SU-DHL-6 (cell line): Measurements from ENCODE around the gene PRMT1.

Source experiments
- H2AFZ ChIP-seq: fragments of 200-600 bp; sonication (generic); 2 replicates; pipeline ENCODE4 v1.6.1; 2014; ENCODE audit warnings: low read depth, mild to moderate bottlenecking, moderate library complexity, mixed read lengths, antibody characterized with exemption, low read length; ENCODE audit not compliant: severe bottlenecking
- H3F3A ChIP-seq: fragments of 200-600 bp; shearing (Covaris generic); 2 replicates; pipeline ENCODE4 v1.6.0; 2016; ENCODE audit warnings: antibody characterized with exemption, mild to moderate bottlenecking; ENCODE audit not compliant: insufficient read depth
- H3K27ac ChIP-seq: fragments of 200-600 bp; sonication (generic); 2 replicates; pipeline ENCODE4 v1.5.1; 2016; ENCODE audit warnings: low read depth, mild to moderate bottlenecking, low read length, moderate library complexity, mixed read lengths
- H3K27me3 ChIP-seq: fragments of 200-600 bp; sonication (generic), shearing (Covaris generic); 2 replicates; pipeline ENCODE4 v1.6.0; 2014; ENCODE audit warnings: mild to moderate bottlenecking, low read length
- H3K36me3 ChIP-seq: fragments of 200-600 bp; sonication (generic); 2 replicates; pipeline ENCODE4 v1.6.1; 2014; ENCODE audit warnings: mild to moderate bottlenecking, low read length, mixed read lengths
- H3K4me2 ChIP-seq: fragments of 300-600, 200-600 bp; shearing (Covaris generic), sonication (generic); 2 replicates; pipeline ENCODE4 v1.6.0; 2014; ENCODE audit warnings: low read length, low read depth, mild to moderate bottlenecking; ENCODE audit not compliant: poor library complexity, severe bottlenecking
- H3K4me3 ChIP-seq: fragments of 200-600 bp; sonication (generic); 2 replicates; pipeline ENCODE4 v1.5.1; 2014; ENCODE audit warnings: antibody characterized with exemption, low read length, mild to moderate bottlenecking, mixed read lengths; ENCODE audit not compliant: insufficient read depth, poor library complexity, severe bottlenecking
- H3K79me2 ChIP-seq: fragments of 200-600 bp; sonication (generic); 2 replicates; pipeline ENCODE4 v1.6.1; 2014; ENCODE audit warnings: mild to moderate bottlenecking, low read length, moderate library complexity; ENCODE audit not compliant: insufficient read depth
- H3K9ac ChIP-seq: fragments of 200-600 bp; sonication (generic); 2 replicates; pipeline ENCODE4 v1.7.0; 2014; ENCODE audit warnings: mild to moderate bottlenecking, low read length
- H3K9me2 ChIP-seq: fragments of 200-600 bp; sonication (generic); replicated peaks from 2 replicates; pipeline ENCODE4 v1.6.1; 2014; ENCODE audit warnings: low read length; ENCODE audit not compliant: insufficient read depth
- H3K9me3 ChIP-seq: fragments of 200-600 bp; sonication (generic); 2 replicates; pipeline ENCODE4 v1.6.1; 2014; ENCODE audit warnings: low read length, mixed read lengths; ENCODE audit not compliant: insufficient read depth
- H4K20me1 ChIP-seq: fragments of 200-600 bp; sonication (generic); 2 replicates; pipeline ENCODE4 v1.6.1; 2014; ENCODE audit warnings: low read depth, mild to moderate bottlenecking, antibody characterized with exemption, low read length, moderate library complexity, mixed read lengths
- CTCF ChIP-seq: fragments of 200-600 bp; sonication (generic); IDR thresholded peaks from one replicate; pipeline ENCODE4 v1.5.1; 2017; ENCODE audit warnings: antibody characterized with exemption, mild to moderate bottlenecking, low read length, moderate library complexity; ENCODE audit not compliant: insufficient read depth, poor library complexity, severe bottlenecking
- EZH2phosphoT487 ChIP-seq: fragments of 200-600 bp; sonication (generic), shearing (Covaris generic); conservative IDR thresholded peaks from 2 replicates; pipeline ENCODE4 v1.6.1; 2018; ENCODE audit warnings: mild to moderate bottlenecking, antibody characterized with exemption, low read length, moderate library complexity, mixed read lengths

The PRMT1 gene

GRCh38 chr19:49667473-49667872 is 9.6 kb upstream of the PRMT1 start:
- peaks cover 44% of the 10 kb centered on the region for H3K79me2 ChIP-seq

GRCh38 chr19:49669516-49669915 is 7.6 kb upstream of the PRMT1 start:
- H3K36me3 ChIP-seq, result no peaks in the 10 kb centered on the region
- no peak overlapping the region for H2AFZ ChIP-seq
- no peak overlapping the region for H3K27ac ChIP-seq
- TF ChIP-seq CTCF (no peak), EZH2phosphoT487 (no peak)
- H3K9me3 ChIP-seq, result no peaks in the 10 kb centered on the region
- peaks cover 14% of the 10 kb centered on the region for H3F3A ChIP-seq
- no peak overlapping the region for H3K4me3 ChIP-seq
- no peaks in the 10 kb centered on the region for H3K27me3 ChIP-seq
- no peak overlapping the region for H3K4me2 ChIP-seq
- H3K79me2 ChIP-seq, result peaks cover 30% of the 10 kb centered on the region
- H3K9me2 ChIP-seq, result no peaks in the 10 kb centered on the region
- no peak overlapping the region for H3K9ac ChIP-seq
- no peaks in the 10 kb centered on the region for H4K20me1 ChIP-seq

More at GRCh38 chr19:49667473-49667872, 9.6 kb upstream of the PRMT1 start:
- Histone ChIP-seq H3K4me3 (peak overlapping the region; percentile 27), H3K4me2 (peak overlapping the region; percentile 96), H3K36me3 (no peaks in the 10 kb centered on the region), H3F3A (peaks cover 7% of the 10 kb centered on the region; the same call in 1 of the 2 replicates), H3K9me3 (no peaks in the 10 kb centered on the region), H2AFZ (no peak overlapping the region), H3K9ac (peak overlapping the region; percentile 90), H3K27me3 (no peaks in the 10 kb centered on the region), H3K27ac (no peak overlapping the region), H4K20me1 (no peaks in the 10 kb centered on the region), H3K9me2 (no peaks in the 10 kb centered on the region)
- TF ChIP-seq CTCF (no peak), EZH2phosphoT487 (no peak)

GRCh38 chr19:49672131-49672919 is 4.7 kb upstream of the PRMT1 start:
- H3K4me3 ChIP-seq, result no peak overlapping the region
- peaks cover 25% of the 10 kb centered on the region for H3F3A ChIP-seq
- H2AFZ ChIP-seq, result no peak overlapping the region
- H3K4me2 ChIP-seq, result peak overlapping the region; percentile 40
- no peaks in the 10 kb centered on the region for H4K20me1 ChIP-seq
- no peaks in the 10 kb centered on the region for H3K9me2 ChIP-seq
- TF ChIP-seq CTCF (peak; percentile 98), EZH2phosphoT487 (no peak)
- H3K9ac ChIP-seq, result peak overlapping the region; percentile 33; the same call in 1 of the 2 replicates
- no peaks in the 10 kb centered on the region for H3K27me3 ChIP-seq
- H3K36me3 ChIP-seq, result no peaks in the 10 kb centered on the region
- peaks cover 7% of the 10 kb centered on the region for H3K79me2 ChIP-seq
- peak overlapping the region; percentile 59 for H3K27ac ChIP-seq
- no peaks in the 10 kb centered on the region for H3K9me3 ChIP-seq
